Mesenchymal stem cell (in vitro differentiated cells and primary cell): ENCODE results near the gene WDR18.

Experiments used
- DNase-seq: peaks from one replicate; pipeline ENCODE4 v3.0.0-alpha.2; 2013
- H2AFZ ChIP-seq: one replicate; pipeline ENCODE4 v1.6.1; 2013; ENCODE audit warnings: low read depth, mild to moderate bottlenecking, control low read depth, inconsistent platforms, low read length, moderate library complexity
- H2AK5ac ChIP-seq: 2 replicates; pipeline ENCODE4 v1.6.1; 2013; ENCODE audit warnings: low read length, moderate library complexity, mild to moderate bottlenecking, inconsistent platforms; ENCODE audit not compliant: severe bottlenecking
- H2BK120ac ChIP-seq: one replicate; pipeline ENCODE4 v1.6.1; 2013; ENCODE audit warnings: low read depth, mild to moderate bottlenecking, inconsistent platforms, low read length, moderate library complexity
- H2BK12ac ChIP-seq, 2 experiments: one replicate each; pipeline ENCODE4 v1.6.1; 2013; ENCODE audit warnings: inconsistent platforms in 2 of 2, low read length in 2 of 2, mild to moderate bottlenecking in 2 of 2, moderate library complexity in 2 of 2, control low read depth in 1 of 2
- H2BK15ac ChIP-seq: one replicate; pipeline ENCODE4 v1.6.1; 2013; ENCODE audit warnings: mild to moderate bottlenecking, low read depth, inconsistent platforms; ENCODE audit not compliant: poor library complexity, severe bottlenecking
- H2BK5ac ChIP-seq: 2 replicates; pipeline ENCODE4 v1.6.1; 2013; ENCODE audit warnings: low read depth, mild to moderate bottlenecking, low read length, control low read depth, inconsistent platforms; ENCODE audit not compliant: poor library complexity, severe bottlenecking
- H3K14ac ChIP-seq, 2 experiments: one replicate each; pipeline ENCODE4 v1.6.1; 2013; ENCODE audit warnings: inconsistent platforms in 2 of 2, low read length in 2 of 2, control low read depth in 1 of 2, mild to moderate bottlenecking in 1 of 2, moderate library complexity in 1 of 2
- H3K18ac ChIP-seq, 2 experiments: one replicate each; pipeline ENCODE4 v1.6.1; 2013; ENCODE audit warnings: inconsistent platforms in 2 of 2, low read length in 2 of 2, control low read depth in 1 of 2, low read depth in 1 of 2, mild to moderate bottlenecking in 1 of 2
- H3K23ac ChIP-seq, 2 experiments: one replicate each; pipeline ENCODE4 v1.6.1; 2013; ENCODE audit warnings: inconsistent platforms in 2 of 2, low read length in 2 of 2, mild to moderate bottlenecking in 2 of 2, moderate library complexity in 2 of 2, control low read depth in 1 of 2
- H3K27ac ChIP-seq: 2 replicates; pipeline ENCODE4 v1.5.1; 2013; ENCODE audit warnings: mild to moderate bottlenecking, moderate library complexity, low read length, control low read depth, inconsistent platforms; ENCODE audit not compliant: poor library complexity, severe bottlenecking
- H3K27me3 ChIP-seq, 2 experiments: 2 replicates each; pipeline versions ENCODE4 v1.6.1 to v1.7.0; 2013; ENCODE audit warnings: low read length in 2 of 2, mild to moderate bottlenecking in 2 of 2, moderate library complexity in 2 of 2, control low read depth in 1 of 2, inconsistent platforms in 1 of 2; ENCODE audit not compliant: control insufficient read depth in 1 of 2, insufficient read depth in 1 of 2
- H3K36me3 ChIP-seq, 2 experiments: 2 replicates each; pipeline versions ENCODE4 v1.6.1 to v1.7.0; 2013; ENCODE audit warnings: low read length in 2 of 2, control low read depth in 1 of 2, inconsistent platforms in 1 of 2, low read depth in 1 of 2, mild to moderate bottlenecking in 1 of 2; ENCODE audit not compliant: insufficient read depth in 2 of 2, control insufficient read depth in 1 of 2
- H3K4ac ChIP-seq, 2 experiments: one replicate each; pipeline ENCODE4 v1.6.1; 2013; ENCODE audit warnings: inconsistent platforms in 2 of 2, low read length in 2 of 2, mild to moderate bottlenecking in 2 of 2, moderate library complexity in 2 of 2, control low read depth in 1 of 2, low read depth in 1 of 2
- H3K4me1 ChIP-seq: 2 replicates; pipeline ENCODE4 v1.6.1; 2013; ENCODE audit warnings: low read depth, low read length, control low read depth; ENCODE audit not compliant: control insufficient read depth, insufficient read depth
- H3K4me2 ChIP-seq: 2 replicates; pipeline ENCODE4 v1.6.1; 2013; ENCODE audit warnings: low read length, mild to moderate bottlenecking, inconsistent platforms; ENCODE audit not compliant: poor library complexity, severe bottlenecking
- H3K4me3 ChIP-seq, 2 experiments: 2 replicates each; pipeline versions ENCODE4 v1.5.1 to v1.7.0; 2013; ENCODE audit warnings: low read length in 2 of 2, mild to moderate bottlenecking in 2 of 2, control low read depth in 1 of 2, low read depth in 1 of 2; ENCODE audit not compliant: insufficient read depth in 1 of 2
- H3K79me1 ChIP-seq: replicated peaks from 2 replicates; pipeline ENCODE4 v1.6.1; 2013; ENCODE audit warnings: mild to moderate bottlenecking, control low read depth, low read length, inconsistent platforms; ENCODE audit not compliant: poor library complexity, severe bottlenecking
- H3K9ac ChIP-seq: 2 replicates; pipeline ENCODE4 v1.7.0; 2013; ENCODE audit warnings: mild to moderate bottlenecking, low read length, moderate library complexity
- H3K9me3 ChIP-seq: 2 replicates; pipeline ENCODE4 v1.7.0; 2013; ENCODE audit warnings: mild to moderate bottlenecking, low read length; ENCODE audit not compliant: control insufficient read depth
- H4K8ac ChIP-seq: one replicate; pipeline ENCODE4 v1.6.1; 2013; ENCODE audit warnings: inconsistent platforms, mild to moderate bottlenecking, low read length, moderate library complexity
- H4K91ac ChIP-seq: one replicate; pipeline ENCODE4 v1.6.1; 2013; ENCODE audit warnings: mild to moderate bottlenecking, low read length, inconsistent platforms
- WGBS: methylation state at CpG from one replicate; pipeline ENCODE4 v1.1.7; 2013; ENCODE audit warnings: mixed read lengths; 5-methylcytosine and 5-hydroxymethylcytosine counted together

The WDR18 gene

DNA sequence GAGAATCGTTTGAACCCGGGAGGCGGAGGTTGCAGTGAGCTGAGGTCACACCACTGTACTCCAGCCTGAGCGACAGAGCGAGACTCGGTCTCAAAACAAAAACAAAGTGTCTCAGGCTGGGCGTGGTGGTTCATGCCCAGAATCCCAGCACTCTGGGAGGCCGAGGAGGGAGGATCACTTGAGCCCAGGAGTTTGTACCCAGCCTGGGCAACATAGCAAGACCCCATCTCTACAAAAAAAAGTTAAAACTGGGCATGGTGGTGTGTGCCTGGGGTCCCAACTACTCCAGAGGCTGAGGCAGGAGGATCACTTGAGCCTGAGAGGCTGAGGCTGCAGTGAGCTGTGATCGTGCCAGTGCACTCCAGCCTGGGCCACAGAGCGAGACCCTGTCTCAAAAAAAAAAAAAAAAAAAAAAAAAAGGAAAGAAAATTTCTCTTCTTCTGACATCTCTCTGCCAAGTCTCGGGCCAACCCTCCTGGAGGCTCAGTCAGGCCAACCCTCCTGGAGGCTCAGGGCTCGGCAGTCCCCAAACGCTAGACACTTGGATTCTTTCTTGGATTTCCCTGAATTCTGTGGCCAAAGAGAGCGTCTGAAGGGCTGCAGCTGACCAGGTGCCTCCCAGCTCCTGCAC is 32.0 kb upstream of the WDR18 start:
- Histone ChIP-seq H3K4me2 (peak overlapping the region; percentile 62), H3K36me3 (peaks cover 0 to 33% of the 10 kb centered on the region in 2 experiments), H3K79me1 (no peaks in the 10 kb centered on the region), H3K14ac (peak overlapping the region; percentile 64 to 82), H2BK5ac (peak overlapping the region; percentile 94), H2BK15ac (peak overlapping the region; percentile 93), H2BK120ac (peak overlapping the region; percentile 99), H3K9me3 (no peaks in the 10 kb centered on the region), H2AFZ (no peak overlapping the region), H2AK5ac (peak overlapping the region; percentile 95), H4K8ac (peak overlapping the region; percentile 96), H3K4me3 (no peak overlapping the region), H3K4ac (peak overlapping the region; percentile 92 to 94), H2BK12ac (peak overlapping the region; percentile 51 to 85), H3K27me3 (no peaks in the 10 kb centered on the region), H3K9ac (no peak overlapping the region), H3K23ac (no peak overlapping the region), H3K27ac (peak overlapping the region; percentile 87), H3K4me1 (peaks cover 84% of the 10 kb centered on the region), H4K91ac (peak overlapping the region; percentile 99), H3K18ac (peak overlapping the region; percentile 89 to 95)
- no peak for DNase-seq
- WGBS, result 66% methylated on average over 14 of the region's 14 CpGs

DNA sequence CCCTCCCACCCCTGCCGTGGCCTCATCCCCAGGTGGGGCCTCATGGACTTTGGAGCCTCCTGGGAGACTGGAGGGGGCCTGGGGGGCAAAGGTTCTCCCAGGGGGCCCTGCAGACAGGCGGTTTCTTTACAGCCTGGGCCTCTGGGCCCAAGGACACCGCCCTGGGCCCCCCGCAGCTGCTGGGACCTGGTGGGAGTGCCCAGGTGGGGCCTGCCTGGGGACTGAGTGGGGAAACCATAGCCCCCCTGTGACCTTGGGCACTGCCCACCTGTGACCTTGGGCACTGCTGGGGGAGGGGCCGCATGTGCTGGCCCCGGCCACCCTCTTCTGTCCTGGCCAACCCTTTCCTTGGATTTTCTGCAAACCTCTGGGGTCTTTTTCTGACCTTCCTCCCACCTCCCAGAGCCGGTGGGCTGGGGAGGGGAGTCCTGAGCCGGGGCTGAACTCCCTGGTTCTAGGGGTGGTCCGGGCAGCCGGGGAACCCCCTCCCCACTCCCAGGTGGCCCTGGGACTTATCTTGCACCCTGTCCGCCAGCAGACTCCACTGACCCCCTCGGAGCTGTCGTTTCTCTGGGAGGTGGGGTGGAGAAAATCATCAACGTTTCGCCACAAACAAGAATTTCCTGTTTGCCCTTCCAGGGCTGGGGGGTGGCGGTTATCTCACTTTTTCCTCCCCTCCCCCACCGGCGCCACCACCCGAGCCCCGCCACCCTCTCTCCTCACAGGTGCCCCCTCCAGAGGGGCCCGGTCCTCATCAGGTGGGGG is 31.3 kb upstream of the WDR18 start:
- Histone ChIP-seq H3K14ac (peak overlapping the region; percentile 64 to 82), H3K27ac (peak overlapping the region; percentile 87), H3K79me1 (no peaks in the 10 kb centered on the region), H2AK5ac (peak overlapping the region; percentile 95), H4K91ac (peak overlapping the region; percentile 99), H3K4me1 (peaks cover 82% of the 10 kb centered on the region), H3K36me3 (peaks cover 0 to 27% of the 10 kb centered on the region in 2 experiments), H2BK12ac (peak overlapping the region; percentile 85 to 86), H3K9me3 (no peaks in the 10 kb centered on the region), H3K27me3 (no peaks in the 10 kb centered on the region), H4K8ac (peak overlapping the region; percentile 96), H3K4me3 (no peak overlapping the region), H2AFZ (no peak overlapping the region), H3K18ac (peak overlapping the region; percentile 89 to 97), H2BK15ac (peak overlapping the region; percentile 93), H3K23ac (peak overlapping the region in 1 of 2 experiments; percentile 43), H2BK5ac (peak overlapping the region; percentile 94), H2BK120ac (peak overlapping the region; percentile 99), H3K4ac (peak overlapping the region; percentile 92 to 94), H3K4me2 (peak overlapping the region; percentile 62), H3K9ac (no peak overlapping the region)
- DNase-seq, result peak; percentile 55
- WGBS, result 6% methylated on average over 16 of the region's 21 CpGs

DNA sequence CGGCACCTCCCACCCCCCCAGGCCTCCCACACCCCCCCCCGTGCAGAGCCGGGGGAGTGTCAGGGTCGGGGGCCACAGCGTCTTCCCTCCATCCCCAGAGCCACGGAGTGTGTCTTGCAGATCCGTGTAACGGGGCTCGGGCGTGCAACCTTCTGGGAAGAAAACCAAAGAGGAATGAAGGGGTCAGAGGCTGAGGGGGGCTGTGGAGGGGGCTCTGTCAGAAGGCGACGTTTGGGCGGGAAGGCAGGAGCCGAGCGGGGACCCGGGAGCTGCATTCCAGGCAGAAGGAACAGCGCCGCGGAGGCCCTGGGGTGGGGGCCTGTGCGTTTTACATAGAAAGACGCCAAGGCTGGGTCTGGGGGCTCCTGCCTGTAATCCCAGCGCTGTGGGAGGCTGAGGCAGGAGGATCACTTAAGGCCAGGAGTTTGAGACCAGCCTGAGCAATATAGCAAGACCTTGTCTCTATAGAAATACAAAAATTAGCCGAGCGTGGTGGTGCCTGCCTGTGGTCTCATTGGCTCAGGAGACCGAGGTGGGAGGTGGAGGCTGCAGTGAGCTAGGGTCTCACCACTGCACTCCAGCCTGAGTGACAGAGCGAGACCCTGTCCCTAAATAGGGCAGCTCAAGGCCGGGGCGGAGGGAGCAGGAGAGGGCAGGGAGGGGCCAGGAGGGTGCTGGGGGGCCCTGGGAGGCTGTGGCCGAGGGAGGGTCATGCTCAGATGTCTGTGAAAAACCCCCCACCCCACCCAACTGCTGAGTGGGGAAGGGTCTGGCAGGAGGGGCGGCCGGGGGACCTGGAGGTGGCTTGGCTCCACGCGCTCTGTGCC is 30.5 kb upstream of the WDR18 start:
- H3K79me1 ChIP-seq, result no peaks in the 10 kb centered on the region
- H3K18ac ChIP-seq, result peak overlapping the region; percentile 89 to 97
- H3K27ac ChIP-seq, result peak overlapping the region; percentile 98
- peak overlapping the region; percentile 47 for H3K4me2 ChIP-seq
- peaks cover 0 to 21% of the 10 kb centered on the region in 2 experiments for H3K36me3 ChIP-seq
- peak overlapping the region in 1 of 2 experiments; percentile 95 for H3K23ac ChIP-seq
- H3K4me3 ChIP-seq, result no peak overlapping the region
- H3K9me3 ChIP-seq, result no peaks in the 10 kb centered on the region
- H2BK5ac ChIP-seq, result no peak overlapping the region
- no peak overlapping the region for H2AFZ ChIP-seq
- H4K8ac ChIP-seq, result peak overlapping the region; percentile 93
- no peak for DNase-seq
- peak overlapping the region; percentile 44 for H2AK5ac ChIP-seq
- H2BK120ac ChIP-seq, result peak overlapping the region; percentile 99
- no peaks in the 10 kb centered on the region for H3K27me3 ChIP-seq
- H4K91ac ChIP-seq, result peak overlapping the region; percentile 99
- peak overlapping the region; percentile 55 to 93 for H3K4ac ChIP-seq
- WGBS, result 17% methylated on average over 27 of the region's 33 CpGs
- H3K9ac ChIP-seq, result no peak overlapping the region
- H2BK15ac ChIP-seq, result peak overlapping the region; percentile 89
- peaks cover 77% of the 10 kb centered on the region for H3K4me1 ChIP-seq
- H2BK12ac ChIP-seq, result peak overlapping the region; percentile 14 to 98
- peak overlapping the region in 1 of 2 experiments; percentile 97 for H3K14ac ChIP-seq
